Measurements from ENCODE around the gene POFUT2.

DNA sequence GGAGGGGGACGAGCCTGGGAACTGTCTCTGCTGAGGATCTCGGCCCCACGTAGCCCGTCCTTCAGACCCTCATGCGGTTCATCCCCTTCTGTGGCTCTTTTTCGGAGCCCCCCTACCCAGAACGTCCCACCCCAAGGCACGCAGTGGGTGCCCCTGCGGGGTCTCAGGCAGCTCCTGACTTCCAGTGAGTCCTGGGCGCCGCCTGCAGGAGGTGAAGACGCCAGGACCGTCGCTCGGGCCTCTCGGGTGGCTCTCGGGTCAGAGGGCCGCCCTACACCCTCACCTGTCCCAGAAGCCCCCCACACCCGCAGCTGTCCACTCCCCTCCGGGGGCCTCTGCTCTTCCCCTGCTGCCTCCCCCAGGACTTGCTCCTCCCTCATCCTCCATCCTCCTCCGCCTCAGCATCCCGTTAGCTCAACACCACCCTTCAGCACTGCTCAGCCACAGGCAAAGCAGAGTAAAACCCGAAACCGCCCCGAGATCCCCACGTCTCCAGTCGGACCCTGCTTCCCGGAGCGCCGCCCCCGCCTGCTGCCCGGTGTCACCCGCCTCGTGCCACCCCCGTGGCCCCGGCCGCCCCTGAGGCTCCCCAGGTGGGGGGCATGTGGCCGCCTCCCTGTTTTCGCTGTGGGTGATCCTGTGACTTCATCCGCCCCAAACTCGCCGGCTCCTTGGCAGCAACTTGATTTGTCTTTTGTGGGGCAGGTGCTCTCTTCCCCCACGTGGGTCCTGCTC lies 13.3 kb upstream of the POFUT2 start:
- TF ChIP-seq CTCF (IDR thresholded peaks at IDR 0.05) (no peak), EP300 (IDR thresholded peaks at IDR 0.05) (no peak)

All from sigmoid colon (tissue), 4 donors.